Bronchial epithelial cell (primary cell): ENCODE measurements around the gene ETV3L. TPM values are rescaled to one million over a fixed set of nuclear protein-coding genes. Genes with fewer than 3 reads are reported as not detected.

Experiments used
- DNase-seq: peaks from one replicate; pipeline ENCODE4 v3.0.0-alpha.2; 2010; ENCODE audit warnings: low read depth
- FAIRE-seq: peaks from 2 replicates; lab custom pipeline; 2011; peaks lifted over from hg19 to GRCh38; lab: Jason Lieb, UNC
- H3K27me3 ChIP-seq: 2 replicates; pipeline ENCODE4 v1.5.1; 2011; ENCODE audit warnings: low read length; ENCODE audit not compliant: control insufficient read depth, insufficient read depth
- H3K36me3 ChIP-seq: 2 replicates; pipeline ENCODE4 v1.5.1; 2011; ENCODE audit warnings: low read length; ENCODE audit not compliant: control insufficient read depth, insufficient read depth
- H3K4me3 ChIP-seq: 2 replicates; pipeline ENCODE4 v1.5.1; 2011; ENCODE audit warnings: mild to moderate bottlenecking, low read depth, low read length, control low read depth
- total RNA-seq: library from RNA; depleted of rRNA; stranded (reverse); fragments of >200 nt; gene quantifications from 2 replicates; pipeline ENCODE4 v1.2.1, GENCODE V29; 2014
- TF ChIP-seq, protein P1 (sequence below): IDR thresholded peaks from 2 replicates; pipeline ENCODE4 v1.5.1; 2011; ENCODE audit warnings: mild to moderate bottlenecking, moderate library complexity, low read length, control low read depth, inconsistent platforms; ENCODE audit not compliant: insufficient read depth, severe bottlenecking

The ETV3L gene
- total RNA-seq, 1 donor from 2014 or later, result not detected

DNA sequence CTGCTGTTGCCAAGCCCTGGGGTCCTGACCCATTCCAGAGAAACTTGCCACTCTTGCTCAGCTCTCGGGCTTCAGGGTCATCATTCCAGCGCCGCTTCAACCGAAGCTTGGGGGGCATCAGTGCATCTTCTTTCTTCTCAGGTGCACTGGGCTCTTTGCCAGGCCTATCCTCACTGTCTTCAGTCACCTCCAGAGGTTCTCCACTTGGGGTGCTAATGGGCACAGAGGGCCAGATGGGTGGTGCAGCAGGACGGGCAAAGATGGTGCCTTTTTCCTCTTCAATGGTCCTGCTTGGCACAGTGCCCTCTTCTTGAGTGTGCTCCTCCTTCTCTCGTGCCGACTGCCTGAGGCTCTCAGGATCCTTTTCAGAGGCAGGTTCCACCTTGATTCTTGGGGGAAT, 25.2 kb upstream of the ETV3L start:
- Histone ChIP-seq H3K27me3 (no peaks in the 10 kb centered on the region), H3K36me3 (peaks cover 15% of the 10 kb centered on the region), H3K4me3 (no peak overlapping the region)
- no peak for FAIRE-seq
- TF ChIP-seq, protein P1, sequence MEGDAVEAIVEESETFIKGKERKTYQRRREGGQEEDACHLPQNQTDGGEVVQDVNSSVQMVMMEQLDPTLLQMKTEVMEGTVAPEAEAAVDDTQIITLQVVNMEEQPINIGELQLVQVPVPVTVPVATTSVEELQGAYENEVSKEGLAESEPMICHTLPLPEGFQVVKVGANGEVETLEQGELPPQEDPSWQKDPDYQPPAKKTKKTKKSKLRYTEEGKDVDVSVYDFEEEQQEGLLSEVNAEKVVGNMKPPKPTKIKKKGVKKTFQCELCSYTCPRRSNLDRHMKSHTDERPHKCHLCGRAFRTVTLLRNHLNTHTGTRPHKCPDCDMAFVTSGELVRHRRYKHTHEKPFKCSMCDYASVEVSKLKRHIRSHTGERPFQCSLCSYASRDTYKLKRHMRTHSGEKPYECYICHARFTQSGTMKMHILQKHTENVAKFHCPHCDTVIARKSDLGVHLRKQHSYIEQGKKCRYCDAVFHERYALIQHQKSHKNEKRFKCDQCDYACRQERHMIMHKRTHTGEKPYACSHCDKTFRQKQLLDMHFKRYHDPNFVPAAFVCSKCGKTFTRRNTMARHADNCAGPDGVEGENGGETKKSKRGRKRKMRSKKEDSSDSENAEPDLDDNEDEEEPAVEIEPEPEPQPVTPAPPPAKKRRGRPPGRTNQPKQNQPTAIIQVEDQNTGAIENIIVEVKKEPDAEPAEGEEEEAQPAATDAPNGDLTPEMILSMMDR, result peak; percentile 32
- no peak for DNase-seq

DNA sequence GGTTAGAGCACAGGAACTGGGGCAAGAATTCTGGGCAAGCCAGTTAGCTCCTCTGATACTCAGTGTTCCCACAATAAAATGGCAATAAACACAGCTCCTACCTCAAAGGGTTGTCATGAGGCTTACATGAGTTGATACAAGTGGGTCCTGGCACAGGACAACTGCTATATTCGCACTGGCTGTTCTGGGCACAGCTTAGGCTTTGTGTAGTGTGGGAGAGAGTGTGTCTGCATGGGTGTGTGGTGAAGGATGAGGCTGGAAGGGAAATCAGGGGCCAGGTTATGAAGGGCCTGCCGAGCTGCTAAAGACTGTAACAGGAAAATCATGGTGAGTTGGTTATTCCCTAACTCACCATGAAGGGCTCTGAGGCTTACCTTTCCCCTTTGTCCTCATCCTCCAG, 19.8 kb upstream of the ETV3L start:
- DNase-seq (no peak), FAIRE-seq (no peak)
- Histone ChIP-seq H3K36me3 (peaks cover 4% of the 10 kb centered on the region), H3K4me3 (no peak overlapping the region), H3K27me3 (peaks cover 1% of the 10 kb centered on the region)
- TF ChIP-seq, protein P1, result no peak

DNA sequence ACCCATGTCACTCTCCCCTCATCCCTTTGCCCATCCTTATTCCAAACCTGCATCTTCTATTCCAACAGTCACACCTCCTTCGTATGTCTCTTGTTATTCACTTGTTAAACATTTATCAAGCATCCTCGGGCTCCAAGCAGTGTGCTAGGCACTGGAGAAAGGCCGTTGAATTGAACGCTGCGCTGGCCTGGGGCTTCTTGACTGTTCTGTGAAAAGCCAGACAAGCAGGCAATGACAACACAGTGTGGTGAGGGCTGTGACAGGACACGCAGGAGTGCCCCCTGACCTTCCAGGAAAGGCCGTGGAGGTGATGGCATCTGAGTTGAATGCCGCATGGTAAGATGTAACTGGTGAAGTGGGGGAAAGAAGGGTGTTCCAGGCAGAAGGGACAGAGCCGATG, 19.4 kb upstream of the ETV3L start:
- Histone ChIP-seq H3K36me3 (peaks cover 4% of the 10 kb centered on the region), H3K4me3 (no peak overlapping the region), H3K27me3 (peaks cover 1% of the 10 kb centered on the region)
- FAIRE-seq (no peak), DNase-seq (no peak)
- TF ChIP-seq, protein P1, result no peak

DNA sequence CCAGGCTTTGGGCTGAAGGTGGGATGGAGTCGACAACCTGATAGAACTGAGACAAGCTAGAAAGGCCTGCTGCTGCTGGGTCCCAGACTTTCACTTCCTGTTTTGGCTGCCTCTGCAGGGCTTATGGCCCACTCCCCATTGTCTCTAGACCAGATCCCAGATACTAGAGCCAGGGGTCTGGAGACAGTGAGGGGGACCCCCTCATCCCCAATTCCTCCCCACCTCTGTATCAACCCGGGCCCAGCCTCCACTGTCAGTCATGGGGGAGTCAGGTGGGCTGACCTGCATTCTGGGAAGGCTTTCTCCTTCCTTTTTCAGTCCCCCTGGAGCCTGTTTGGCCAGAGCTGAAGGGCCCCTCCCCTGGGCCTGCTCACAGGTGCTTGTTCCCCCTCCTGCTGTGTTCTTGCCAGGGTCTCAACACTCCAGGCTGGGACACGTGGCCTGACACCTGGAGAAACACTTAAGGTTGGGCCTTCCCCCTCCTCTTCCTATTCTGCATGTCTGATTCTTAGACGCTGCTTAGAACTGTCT, 18.0 kb upstream of the ETV3L start:
- FAIRE-seq (no peak), DNase-seq (no peak)
- TF ChIP-seq, protein P1, result no peak
- peaks cover 8% of the 10 kb centered on the region for H3K27me3 ChIP-seq
- H3K36me3 ChIP-seq, result no peaks in the 10 kb centered on the region
- no peak overlapping the region for H3K4me3 ChIP-seq

DNA sequence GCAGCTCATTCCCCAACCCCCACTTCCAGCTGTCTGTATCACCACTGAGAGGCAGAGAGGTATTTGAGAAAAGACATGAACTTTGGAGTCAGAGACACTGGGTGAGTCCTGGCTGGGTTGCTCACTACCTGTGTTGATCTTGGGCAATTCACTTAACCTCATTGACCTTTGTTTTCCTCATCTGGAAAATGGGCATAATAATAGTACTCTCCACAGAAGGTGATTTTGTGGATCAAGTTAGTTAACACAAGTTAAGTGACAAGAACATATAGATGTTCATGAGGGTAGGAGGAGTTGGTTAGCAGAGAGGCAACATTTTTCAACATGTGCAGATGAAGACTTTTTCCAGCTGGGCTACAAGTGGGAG, 17.1 kb upstream of the ETV3L start:
- no peak overlapping the region for H3K4me3 ChIP-seq
- FAIRE-seq, result no peak
- peaks cover 8% of the 10 kb centered on the region for H3K27me3 ChIP-seq
- no peak for DNase-seq
- TF ChIP-seq, protein P1, result no peak
- no peaks in the 10 kb centered on the region for H3K36me3 ChIP-seq

DNA sequence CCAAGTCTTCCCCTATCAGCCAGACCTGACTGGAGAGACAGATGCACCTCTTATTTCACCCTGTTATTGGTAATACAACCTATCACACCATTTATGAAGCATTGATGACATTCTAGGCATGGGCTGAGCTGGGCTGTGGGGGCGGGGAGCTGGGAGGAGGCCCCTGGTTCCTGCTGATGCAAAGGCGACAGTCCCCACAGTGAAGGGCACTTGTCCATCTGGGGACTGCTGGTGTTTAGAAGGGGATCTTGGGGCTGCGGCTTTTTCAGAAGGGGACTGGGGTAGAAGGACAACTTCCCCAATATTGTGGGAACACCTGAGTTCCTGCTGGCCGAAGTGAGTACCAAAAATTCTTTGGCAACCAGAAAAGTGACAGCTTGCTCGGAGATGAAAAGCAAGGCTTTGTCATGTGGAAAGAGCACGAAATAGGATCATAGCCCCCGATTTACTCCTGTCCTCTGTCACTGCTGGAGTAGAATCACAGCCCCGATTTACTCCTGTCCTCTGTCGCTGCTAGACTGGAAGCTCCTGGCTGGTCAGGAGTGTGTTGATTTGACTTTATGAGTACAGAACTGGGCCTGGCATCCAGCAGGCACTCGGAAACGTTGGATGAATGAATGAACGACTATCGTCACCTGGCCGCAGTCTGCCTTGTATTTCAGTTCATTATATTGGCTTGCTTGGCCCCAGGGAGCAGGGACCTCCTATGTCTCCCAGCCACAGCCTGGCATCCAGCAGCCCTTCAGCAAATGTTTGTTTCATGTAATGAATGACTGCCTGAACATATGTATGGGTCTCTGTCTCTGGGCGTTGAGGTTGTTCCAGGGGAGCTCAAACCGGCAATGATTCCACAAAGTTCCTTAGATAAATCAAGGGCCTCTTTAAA, 16.5 kb upstream of the ETV3L start:
- H3K27me3 ChIP-seq, result peaks cover 8% of the 10 kb centered on the region
- DNase-seq, result no peak
- no peak for FAIRE-seq
- no peaks in the 10 kb centered on the region for H3K36me3 ChIP-seq
- TF ChIP-seq, protein P1, result no peak
- no peak overlapping the region for H3K4me3 ChIP-seq
